ENCODE measurements around the gene SKP2.

SKP2 gene

GRCh38 chr5:36202521-36202961, 50.6 kb downstream of the SKP2 start:
- Histone ChIP-seq H3K27ac (ENCODE audit: low read depth, low read length) (no peak overlapping the region), H3K4me3 (ENCODE audit: low read depth in 1 of 2, low read length in 2 of 2) (no peak overlapping the region), H3K27me3 (ENCODE audit: control insufficient read depth in 1 of 2, insufficient read depth in 2 of 2, low read length in 2 of 2) (no peaks in the 10 kb centered on the region)

DNA sequence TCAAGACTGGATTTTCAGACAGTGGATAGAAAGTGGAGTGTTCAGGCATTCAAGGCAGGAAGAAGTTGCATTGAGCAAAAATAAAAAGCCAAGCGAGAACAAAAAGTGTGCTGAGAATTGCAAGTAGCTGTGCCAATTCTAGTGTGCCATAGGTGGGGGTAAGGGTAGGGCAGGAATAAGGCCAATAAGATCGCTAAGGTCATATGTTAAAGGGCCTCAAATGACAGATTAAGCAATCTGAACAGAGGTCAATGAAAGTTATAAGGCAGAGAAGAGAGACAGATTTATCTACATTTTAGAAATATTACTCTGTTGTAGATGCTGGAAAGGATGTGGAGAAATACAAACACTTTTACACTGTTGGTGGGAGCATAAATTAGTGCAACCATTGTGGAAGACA, 53.4 kb downstream of the SKP2 start:
- H3K4me3 ChIP-seq (ENCODE audit: low read depth in 1 of 2, low read length in 2 of 2): no peak overlapping the region
- H3K27ac ChIP-seq (ENCODE audit: low read depth, low read length): no peak overlapping the region
- H3K36me3 ChIP-seq (ENCODE audit: insufficient read depth, low read length): peaks cover 41% of the 10 kb centered on the region
- peaks cover 5% of the 10 kb centered on the region for H3K4me1 ChIP-seq (ENCODE audit: insufficient read depth, low read length)
- H3K27me3 ChIP-seq (ENCODE audit: control insufficient read depth in 1 of 2, insufficient read depth in 2 of 2, low read length in 2 of 2): no peaks in the 10 kb centered on the region
- no peak overlapping the region for H3K9ac ChIP-seq (ENCODE audit: low read length)
- no peaks in the 10 kb centered on the region for H3K9me3 ChIP-seq (ENCODE audit: low read length)

More at GRCh38 chr5:36202521-36202961, 50.6 kb downstream of the SKP2 start:
- Histone ChIP-seq H3K36me3 (ENCODE audit: insufficient read depth, low read length) (peaks cover 50% of the 10 kb centered on the region), H3K9ac (ENCODE audit: low read length) (no peak overlapping the region), H3K9me3 (ENCODE audit: low read length) (no peaks in the 10 kb centered on the region), H3K4me1 (ENCODE audit: insufficient read depth, low read length) (peaks cover 5% of the 10 kb centered on the region)

DNA sequence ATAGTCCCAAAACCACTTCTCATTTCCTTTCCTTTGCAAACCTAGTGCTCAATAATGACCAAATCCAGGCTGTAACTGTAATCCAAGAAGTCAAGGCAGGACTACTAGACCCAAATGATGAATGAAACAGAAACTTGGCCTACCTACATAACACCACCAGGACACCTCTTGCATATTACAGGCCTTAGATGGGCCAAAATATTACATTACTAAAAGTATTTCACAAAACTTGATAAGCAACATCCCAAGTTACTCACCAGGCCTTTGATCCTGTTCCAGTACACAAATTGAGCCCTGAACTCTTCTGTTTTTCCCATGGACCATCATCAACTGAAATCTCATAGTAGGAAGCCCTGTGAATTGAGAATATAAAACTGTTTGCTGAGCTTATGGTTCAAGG, 55.0 kb downstream of the SKP2 start:
- H3K27me3 ChIP-seq (ENCODE audit: control insufficient read depth in 1 of 2, insufficient read depth in 2 of 2, low read length in 2 of 2): no peaks in the 10 kb centered on the region
- no peaks in the 10 kb centered on the region for H3K9me3 ChIP-seq (ENCODE audit: low read length)
- H3K9ac ChIP-seq (ENCODE audit: low read length): no peak overlapping the region
- H3K4me3 ChIP-seq (ENCODE audit: low read depth in 1 of 2, low read length in 2 of 2): no peak overlapping the region
- H3K4me1 ChIP-seq (ENCODE audit: insufficient read depth, low read length): peaks cover 5% of the 10 kb centered on the region
- H3K27ac ChIP-seq (ENCODE audit: low read depth, low read length): no peak overlapping the region
- peaks cover 37% of the 10 kb centered on the region for H3K36me3 ChIP-seq (ENCODE audit: insufficient read depth, low read length)

- H3K4me1 ChIP-seq (ENCODE audit: insufficient read depth, low read length): no peaks in the 10 kb centered on the region
- no peak overlapping the region for H3K4me3 ChIP-seq (ENCODE audit: low read depth in 1 of 2, low read length in 2 of 2)
- H3K9ac ChIP-seq (ENCODE audit: low read length): no peak overlapping the region
- H3K36me3 ChIP-seq (ENCODE audit: insufficient read depth, low read length): peaks cover 35% of the 10 kb centered on the region
- no peak overlapping the region for H3K27ac ChIP-seq (ENCODE audit: low read depth, low read length)
- no peaks in the 10 kb centered on the region for H3K27me3 ChIP-seq (ENCODE audit: control insufficient read depth in 1 of 2, insufficient read depth in 2 of 2, low read length in 2 of 2)
- H3K9me3 ChIP-seq (ENCODE audit: low read length): no peaks in the 10 kb centered on the region
These were observed 56.9 kb downstream of the SKP2 start for GRCh38 chr5:36208786-36209185.

DNA sequence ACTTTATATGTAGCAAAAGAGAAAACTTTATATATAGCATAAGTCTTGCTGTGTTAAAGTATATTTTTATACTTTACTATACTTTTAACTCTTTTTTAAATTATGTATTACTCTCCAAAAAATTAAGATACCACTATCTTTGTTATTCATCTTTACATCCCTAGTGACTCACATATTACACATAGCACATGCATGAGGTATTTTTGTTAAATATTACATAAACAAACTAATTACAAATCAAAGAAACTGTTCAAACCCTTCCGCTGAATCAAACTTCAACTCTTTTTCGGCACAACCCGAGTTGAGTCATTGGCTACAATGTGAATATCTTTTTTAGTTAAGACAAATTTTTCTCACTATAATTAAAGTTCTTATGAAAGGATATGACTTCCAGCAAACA, 57.8 kb downstream of the SKP2 start:
- Histone ChIP-seq H3K4me1 (ENCODE audit: insufficient read depth, low read length) (no peaks in the 10 kb centered on the region), H3K4me3 (ENCODE audit: low read depth in 1 of 2, low read length in 2 of 2) (no peak overlapping the region), H3K36me3 (ENCODE audit: insufficient read depth, low read length) (peaks cover 35% of the 10 kb centered on the region), H3K9me3 (ENCODE audit: low read length) (no peaks in the 10 kb centered on the region), H3K27me3 (ENCODE audit: control insufficient read depth in 1 of 2, insufficient read depth in 2 of 2, low read length in 2 of 2) (no peaks in the 10 kb centered on the region), H3K27ac (ENCODE audit: low read depth, low read length) (no peak overlapping the region), H3K9ac (ENCODE audit: low read length) (no peak overlapping the region)

DNA sequence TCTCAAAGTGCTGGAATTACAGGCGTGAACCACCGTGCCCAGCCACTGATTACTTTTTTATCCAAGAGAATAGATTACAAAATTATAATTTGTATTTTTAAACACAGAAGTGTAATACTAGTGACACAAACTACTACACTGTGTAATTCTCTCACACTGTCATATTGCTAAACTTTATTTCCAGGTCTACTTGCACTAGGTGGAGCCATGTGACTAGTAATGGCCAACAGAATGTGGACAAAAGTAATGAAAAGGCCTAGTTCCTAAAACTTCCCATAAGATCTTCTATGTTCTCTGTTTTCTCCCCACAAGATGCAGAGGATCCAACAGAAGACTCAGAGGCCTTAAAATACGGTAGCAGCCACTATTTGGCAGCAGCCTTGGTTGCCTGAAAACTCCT, 62.5 kb downstream of the SKP2 start:
- no peak overlapping the region for H3K9ac ChIP-seq (ENCODE audit: low read length)
- H3K27me3 ChIP-seq (ENCODE audit: control insufficient read depth in 1 of 2, insufficient read depth in 2 of 2, low read length in 2 of 2): no peaks in the 10 kb centered on the region
- H3K9me3 ChIP-seq (ENCODE audit: low read length): no peaks in the 10 kb centered on the region
- H3K27ac ChIP-seq (ENCODE audit: low read depth, low read length): no peak overlapping the region
- H3K4me1 ChIP-seq (ENCODE audit: insufficient read depth, low read length): no peaks in the 10 kb centered on the region
- no peak overlapping the region for H3K4me3 ChIP-seq (ENCODE audit: low read depth in 1 of 2, low read length in 2 of 2)
- peaks cover 25% of the 10 kb centered on the region for H3K36me3 ChIP-seq (ENCODE audit: insufficient read depth, low read length)

DNA sequence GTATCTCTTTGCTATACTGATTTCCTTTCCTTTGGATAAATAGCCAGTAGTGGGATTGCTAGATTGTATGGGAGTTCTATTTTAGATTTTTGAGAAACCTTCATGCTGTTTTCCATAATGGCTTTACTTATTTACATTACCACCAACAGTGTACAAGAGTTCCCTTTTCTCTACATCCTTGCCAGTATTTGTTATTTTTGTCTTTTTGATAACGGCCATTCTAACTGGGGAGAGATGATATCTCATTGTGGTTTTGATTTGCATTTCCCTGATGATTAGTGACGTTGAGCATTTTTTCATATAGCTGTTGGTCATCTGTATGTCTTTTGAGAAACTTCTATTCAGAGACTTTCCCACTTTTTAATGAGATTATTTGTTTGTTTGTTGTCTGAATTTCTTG, 64.0 kb downstream of the SKP2 start:
- peaks cover 30% of the 10 kb centered on the region for H3K36me3 ChIP-seq (ENCODE audit: insufficient read depth, low read length)
- H3K9me3 ChIP-seq (ENCODE audit: low read length): no peaks in the 10 kb centered on the region
- H3K4me3 ChIP-seq (ENCODE audit: low read depth in 1 of 2, low read length in 2 of 2): no peak overlapping the region
- H3K27me3 ChIP-seq (ENCODE audit: control insufficient read depth in 1 of 2, insufficient read depth in 2 of 2, low read length in 2 of 2): no peaks in the 10 kb centered on the region
- no peaks in the 10 kb centered on the region for H3K4me1 ChIP-seq (ENCODE audit: insufficient read depth, low read length)
- no peak overlapping the region for H3K9ac ChIP-seq (ENCODE audit: low read length)
- H3K27ac ChIP-seq (ENCODE audit: low read depth, low read length): no peak overlapping the region

- Histone ChIP-seq H3K27ac (ENCODE audit: low read depth, low read length) (no peak overlapping the region), H3K27me3 (ENCODE audit: control insufficient read depth in 1 of 2, insufficient read depth in 2 of 2, low read length in 2 of 2) (no peaks in the 10 kb centered on the region), H3K9ac (ENCODE audit: low read length) (no peak overlapping the region), H3K36me3 (ENCODE audit: insufficient read depth, low read length) (peaks cover 28% of the 10 kb centered on the region), H3K9me3 (ENCODE audit: low read length) (no peaks in the 10 kb centered on the region), H3K4me1 (ENCODE audit: insufficient read depth, low read length) (peaks cover 9% of the 10 kb centered on the region), H3K4me3 (ENCODE audit: low read depth in 1 of 2, low read length in 2 of 2) (no peak overlapping the region)
These were observed 65.7 kb downstream of the SKP2 start for GRCh38 chr5:36217567-36217966.

GRCh38 chr5:36217988-36218387, 66.1 kb downstream of the SKP2 start:
- Histone ChIP-seq H3K4me1 (ENCODE audit: insufficient read depth, low read length) (peaks cover 14% of the 10 kb centered on the region), H3K27me3 (ENCODE audit: control insufficient read depth in 1 of 2, insufficient read depth in 2 of 2, low read length in 2 of 2) (no peaks in the 10 kb centered on the region), H3K9ac (ENCODE audit: low read length) (no peak overlapping the region), H3K4me3 (ENCODE audit: low read depth in 1 of 2, low read length in 2 of 2) (no peak overlapping the region), H3K36me3 (ENCODE audit: insufficient read depth, low read length) (peaks cover 24% of the 10 kb centered on the region), H3K9me3 (ENCODE audit: low read length) (no peaks in the 10 kb centered on the region), H3K27ac (ENCODE audit: low read depth, low read length) (no peak overlapping the region)

DNA sequence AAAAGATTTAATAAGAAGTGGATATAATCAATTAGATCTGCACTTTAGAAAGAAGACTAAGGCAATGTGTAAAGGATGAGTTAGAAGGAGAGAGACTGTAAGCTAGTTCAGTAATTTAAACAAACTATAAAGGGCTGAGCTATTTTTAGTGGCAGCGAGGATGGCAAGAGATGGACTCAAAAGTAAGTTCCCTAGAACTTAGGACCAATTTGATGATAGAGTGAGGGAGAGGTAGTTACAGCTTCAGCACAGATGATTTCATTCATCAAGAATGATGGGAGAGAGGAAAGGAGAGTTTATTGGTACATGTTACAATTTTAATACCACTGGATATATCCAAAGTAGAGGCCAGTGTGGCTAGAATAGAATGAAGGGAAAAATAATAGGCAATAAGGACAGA, 70.7 kb downstream of the SKP2 start:
- no peak overlapping the region for H3K4me3 ChIP-seq (ENCODE audit: low read depth in 1 of 2, low read length in 2 of 2)
- H3K36me3 ChIP-seq (ENCODE audit: insufficient read depth, low read length): peaks cover 34% of the 10 kb centered on the region
- H3K9me3 ChIP-seq (ENCODE audit: low read length): no peaks in the 10 kb centered on the region
- no peaks in the 10 kb centered on the region for H3K27me3 ChIP-seq (ENCODE audit: control insufficient read depth in 1 of 2, insufficient read depth in 2 of 2, low read length in 2 of 2)
- H3K9ac ChIP-seq (ENCODE audit: low read length): no peak overlapping the region
- H3K27ac ChIP-seq (ENCODE audit: low read depth, low read length): no peak overlapping the region
- peaks cover 16% of the 10 kb centered on the region for H3K4me1 ChIP-seq (ENCODE audit: insufficient read depth, low read length)

GRCh38 chr5:36227046-36227445, 75.1 kb downstream of the SKP2 start:
- Histone ChIP-seq H3K9me3 (ENCODE audit: low read length) (no peaks in the 10 kb centered on the region), H3K36me3 (ENCODE audit: insufficient read depth, low read length) (peaks cover 21% of the 10 kb centered on the region), H3K4me3 (ENCODE audit: low read depth in 1 of 2, low read length in 2 of 2) (no peak overlapping the region), H3K27me3 (ENCODE audit: control insufficient read depth in 1 of 2, insufficient read depth in 2 of 2, low read length in 2 of 2) (no peaks in the 10 kb centered on the region), H3K9ac (ENCODE audit: low read length) (no peak overlapping the region), H3K27ac (ENCODE audit: low read depth, low read length) (no peak overlapping the region), H3K4me1 (ENCODE audit: insufficient read depth, low read length) (peaks cover 23% of the 10 kb centered on the region)

GRCh38 chr5:36228505-36228904, 76.6 kb downstream of the SKP2 start:
- Histone ChIP-seq H3K4me1 (ENCODE audit: insufficient read depth, low read length) (peaks cover 12% of the 10 kb centered on the region), H3K9ac (ENCODE audit: low read length) (no peak overlapping the region), H3K9me3 (ENCODE audit: low read length) (no peaks in the 10 kb centered on the region), H3K27me3 (ENCODE audit: control insufficient read depth in 1 of 2, insufficient read depth in 2 of 2, low read length in 2 of 2) (no peaks in the 10 kb centered on the region), H3K4me3 (ENCODE audit: low read depth in 1 of 2, low read length in 2 of 2) (no peak overlapping the region), H3K27ac (ENCODE audit: low read depth, low read length) (no peak overlapping the region), H3K36me3 (ENCODE audit: insufficient read depth, low read length) (peaks cover 21% of the 10 kb centered on the region)
